Measurements from ENCODE around the gene ASTN2. TPM values are rescaled to one million over a fixed set of nuclear protein-coding genes. Genes with fewer than 3 reads are reported as not detected.

The ASTN2 gene
- total and polyA plus RNA-seq, 10 of the 15 experiments (the other 5 are each of a cell fraction or from before 2014, with no cell fraction given): 1.4 to 15.7 (median 7.0) TPM

- ChIA-PET POLR2A (no interaction called here), RAD21 (ENCODE audit: unreplicated experiment) (no interaction called here), SMC1A (ENCODE audit: uncharacterized antibody, unreplicated experiment) (no interaction called here), CTCF (no interaction called here)
- Histone ChIP-seq H3K9me3 (replicated peaks; ENCODE audit: control insufficient read depth, insufficient read depth, low read length) (no peaks in the 10 kb centered on the region), H3K4me2 (ENCODE audit: control insufficient read depth, insufficient read depth) (no peak overlapping the region), H3K36me3 (ENCODE audit: control insufficient read depth in 2 of 2, insufficient read depth in 2 of 2, low read length in 1 of 2) (no peaks in the 10 kb centered on the region), H3K79me2 (ENCODE audit: control insufficient read depth, insufficient read depth, low read length) (no peaks in the 10 kb centered on the region), H3K27ac (ENCODE audit: control insufficient read depth, insufficient read depth) (no peak overlapping the region), H3K4me3 (no peak overlapping the region), H3K9ac (ENCODE audit: control insufficient read depth, insufficient read depth, low read length) (no peak overlapping the region), H3K4me1 (ENCODE audit: control insufficient read depth, insufficient read depth, low read length) (no peaks in the 10 kb centered on the region), H4K20me1 (ENCODE audit: control insufficient read depth, insufficient read depth) (no peaks in the 10 kb centered on the region), H3K27me3 (replicated peaks in 1 of 2; ENCODE audit: control insufficient read depth in 2 of 2, insufficient read depth in 2 of 2, low read length in 1 of 2) (no peaks in the 10 kb centered on the region), H2AFZ (ENCODE audit: control insufficient read depth, low read depth, low read length) (no peak overlapping the region)
- intact Hi-C loops (cut with micrococcal nuclease; ENCODE audit: unreplicated experiment) (no loop called here), in situ Hi-C loops (cut with MboI) (no loop called here)
- FAIRE-seq: no peak
- TF ChIP-seq FOXM1 (IDR thresholded peaks at IDR 0.05; ENCODE audit: low read depth, low read length) (no peak), ZNF217 (IDR thresholded peaks at IDR 0.05) (no peak), JUNB (IDR thresholded peaks at IDR 0.05) (no peak)
- no peak for ATAC-seq
- BruUV-seq (replicated peaks): no TSS peak
- DNase-seq (ENCODE audit: low read depth, low spot score): no peak
Observed at GRCh38 chr9:116716438-116716837, 698.4 kb downstream of the ASTN2 start.

- 33% methylated on average over 1 of the region's 1 CpG for WGBS (ENCODE audit: insufficient coverage, insufficient replicate concordance, low lambda C conversion rate, missing lambda C conversion rate)
Observed at GRCh38 chr9:116715751-116716150, 699.1 kb downstream of the ASTN2 start.

More at GRCh38 chr9:116715751-116716150, 699.1 kb downstream of the ASTN2 start:
- H3K4me3 ChIP-seq: no peak overlapping the region
- in situ Hi-C loops (cut with MboI) (no loop called here), intact Hi-C loops (cut with micrococcal nuclease; ENCODE audit: unreplicated experiment) (no loop called here)
- ChIA-PET RAD21 (ENCODE audit: unreplicated experiment) (no interaction called here), CTCF (no interaction called here), SMC1A (ENCODE audit: uncharacterized antibody, unreplicated experiment) (interaction anchor here (1.2 kb wide), 1 partner anchor 9 kb away, joined by 3 read pairs; no protein-coding TSS in a partner anchor), POLR2A (no interaction called here)
- H3K36me3 ChIP-seq (ENCODE audit: control insufficient read depth in 2 of 2, insufficient read depth in 2 of 2, low read length in 1 of 2): no peaks in the 10 kb centered on the region
- no peaks in the 10 kb centered on the region for H3K4me1 ChIP-seq (ENCODE audit: control insufficient read depth, insufficient read depth, low read length)
- no TSS peak for BruUV-seq (replicated peaks)
- FAIRE-seq: no peak
- H4K20me1 ChIP-seq (ENCODE audit: control insufficient read depth, insufficient read depth): no peaks in the 10 kb centered on the region
- no peaks in the 10 kb centered on the region for H3K9me3 ChIP-seq (replicated peaks; ENCODE audit: control insufficient read depth, insufficient read depth, low read length)
- ATAC-seq: no peak
- H3K27ac ChIP-seq (ENCODE audit: control insufficient read depth, insufficient read depth): no peak overlapping the region
- no peak for TF ChIP-seq BCL11A (IDR thresholded peaks at IDR 0.05; ENCODE audit: low read depth, low read length)
- no peak for TF ChIP-seq POLR2AphosphoS5 (IDR thresholded peaks at IDR 0.05; ENCODE audit: low read length)
- no peak for TF ChIP-seq IKZF1 (conservative IDR thresholded peaks at IDR 0.05)
- TF ChIP-seq YBX1 (IDR thresholded peaks at IDR 0.05): no peak
- TF ChIP-seq BMI1 (IDR thresholded peaks at IDR 0.05; ENCODE audit: borderline replicate concordance): no peak
- TF ChIP-seq SKIL (IDR thresholded peaks at IDR 0.05; ENCODE audit: low read depth, poor library complexity, severe bottlenecking): no peak
- no peak for TF ChIP-seq RCOR1 (conservative IDR thresholded peaks at IDR 0.05; ENCODE audit: low read depth, low read length)
- no peak overlapping the region for H3K9ac ChIP-seq (ENCODE audit: control insufficient read depth, insufficient read depth, low read length)
- no peak overlapping the region for H3K4me2 ChIP-seq (ENCODE audit: control insufficient read depth, insufficient read depth)
- H3K79me2 ChIP-seq (ENCODE audit: control insufficient read depth, insufficient read depth, low read length): no peaks in the 10 kb centered on the region
- H3K27me3 ChIP-seq (replicated peaks in 1 of 2; ENCODE audit: control insufficient read depth in 2 of 2, insufficient read depth in 2 of 2, low read length in 1 of 2): no peaks in the 10 kb centered on the region
- no peak overlapping the region for H2AFZ ChIP-seq (ENCODE audit: control insufficient read depth, low read depth, low read length)
- DNase-seq (ENCODE audit: low read depth, low spot score): no peak
